Fibroblast of lung (primary cell): ENCODE data around the gene PIK3AP1.

Source experiments
- EZH2 ChIP-seq: IDR thresholded peaks from 2 replicates; pipeline ENCODE4 v1.5.1; 2012; ENCODE audit warnings: low read length, control low read depth, mild to moderate bottlenecking; ENCODE audit errors: missing control alignments
- TF ChIP-seq, protein P1 (sequence below), 2 donors: IDR thresholded peaks in 1 of 2; conservative IDR thresholded peaks in 1 of 2; 1 replicate in 1 of 2; 2 replicates in 1 of 2; pipeline ENCODE4 v1.5.1; 2011 to 2012; ENCODE audit warnings: low read length in 2 of 2, control low read depth in 1 of 2, inconsistent platforms in 1 of 2, low read depth in 1 of 2, mild to moderate bottlenecking in 1 of 2

DNA sequence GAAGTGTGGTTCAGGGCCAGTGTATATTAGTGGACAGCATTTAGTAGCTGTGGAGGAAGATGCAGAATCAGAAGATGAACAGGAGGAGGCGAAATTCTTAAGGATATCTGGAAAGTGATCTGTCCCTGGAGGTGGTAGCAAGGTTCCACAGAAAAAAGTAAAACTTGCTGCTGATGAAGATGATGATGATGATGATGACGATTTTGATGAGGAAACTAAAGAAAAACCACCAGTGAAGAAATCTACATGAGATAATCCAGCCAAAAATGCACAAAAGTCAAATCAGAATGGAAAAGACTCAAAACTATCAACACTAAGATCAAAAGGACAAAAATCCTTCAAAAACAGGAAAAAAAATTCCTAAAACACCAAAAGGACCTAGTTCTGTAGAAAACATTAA is 159.8 kb downstream of the PIK3AP1 start:
- TF ChIP-seq, protein P1, sequence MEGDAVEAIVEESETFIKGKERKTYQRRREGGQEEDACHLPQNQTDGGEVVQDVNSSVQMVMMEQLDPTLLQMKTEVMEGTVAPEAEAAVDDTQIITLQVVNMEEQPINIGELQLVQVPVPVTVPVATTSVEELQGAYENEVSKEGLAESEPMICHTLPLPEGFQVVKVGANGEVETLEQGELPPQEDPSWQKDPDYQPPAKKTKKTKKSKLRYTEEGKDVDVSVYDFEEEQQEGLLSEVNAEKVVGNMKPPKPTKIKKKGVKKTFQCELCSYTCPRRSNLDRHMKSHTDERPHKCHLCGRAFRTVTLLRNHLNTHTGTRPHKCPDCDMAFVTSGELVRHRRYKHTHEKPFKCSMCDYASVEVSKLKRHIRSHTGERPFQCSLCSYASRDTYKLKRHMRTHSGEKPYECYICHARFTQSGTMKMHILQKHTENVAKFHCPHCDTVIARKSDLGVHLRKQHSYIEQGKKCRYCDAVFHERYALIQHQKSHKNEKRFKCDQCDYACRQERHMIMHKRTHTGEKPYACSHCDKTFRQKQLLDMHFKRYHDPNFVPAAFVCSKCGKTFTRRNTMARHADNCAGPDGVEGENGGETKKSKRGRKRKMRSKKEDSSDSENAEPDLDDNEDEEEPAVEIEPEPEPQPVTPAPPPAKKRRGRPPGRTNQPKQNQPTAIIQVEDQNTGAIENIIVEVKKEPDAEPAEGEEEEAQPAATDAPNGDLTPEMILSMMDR (conservative IDR thresholded peaks at IDR 0.05 in 1 of 2, IDR thresholded peaks at IDR 0.05 in 1 of 2; ENCODE audit: low read depth in 1 of 2, low read length in 2 of 2): no peak
- no peak for TF ChIP-seq EZH2
